ENCODE results near the gene CREBBP. TPM values are rescaled to one million over a fixed set of nuclear protein-coding genes. Genes with fewer than 3 reads are reported as not detected.
"Not testable (repeated sequence)": the region's sequence is repeated elsewhere in the genome, so short reads cannot be mapped to it uniquely, and the experiment has no call there.

The CREBBP gene
- polyA plus RNA-seq, 1 of the 3 experiments (the other 2 are of a cell fraction): 5.7 TPM

DNA sequence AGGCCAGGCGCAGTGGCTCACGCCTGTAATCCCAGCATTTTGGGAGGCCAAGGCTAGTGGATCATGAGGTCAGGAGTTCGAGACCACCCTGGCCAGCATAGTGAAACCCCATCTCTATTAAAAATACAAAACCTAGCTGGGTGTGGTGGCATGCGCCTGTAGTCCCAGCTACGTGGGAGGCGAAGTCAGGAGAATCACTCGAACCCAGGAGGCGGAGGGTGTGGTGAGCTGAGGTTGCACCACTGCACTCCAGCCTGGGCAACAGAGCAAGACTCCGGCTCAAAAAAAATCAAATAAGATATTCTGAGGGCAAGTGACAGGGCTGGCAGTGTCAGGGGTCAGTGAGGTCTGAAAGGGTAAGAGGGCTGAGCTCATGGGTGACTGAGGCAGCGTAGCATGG lies 166.1 kb downstream of the CREBBP start:
- H3K4me1 ChIP-seq (ENCODE audit: control insufficient read depth in 1 of 2, insufficient read depth in 2 of 2, low read depth in 1 of 2, low read length in 1 of 2); H3K27ac ChIP-seq (ENCODE audit: low read depth in 2 of 2, low read length in 1 of 2); DNase-seq; H3K27me3 ChIP-seq (ENCODE audit: insufficient read depth); H3K9ac ChIP-seq; H3K4me3 ChIP-seq (ENCODE audit: low read depth in 2 of 2, low read length in 1 of 2); H4K20me1 ChIP-seq (ENCODE audit: insufficient read depth); H2AFZ ChIP-seq (ENCODE audit: low read depth); H3K9me2 ChIP-seq; H3K9me3 ChIP-seq; H3K4me2 ChIP-seq; H3F3A ChIP-seq (replicated peaks; ENCODE audit: insufficient read depth): not testable (repeated sequence)
- ChIA-PET CTCF (interaction anchor here (1.3 kb wide), 1 partner anchor 23 kb away, joined by 4 read pairs; no protein-coding TSS in a partner anchor), POLR2A (interaction anchor here (1.0 kb wide), 1 partner anchor 24 kb away, joined by 3 read pairs; no protein-coding TSS in a partner anchor)
- WGBS (ENCODE audit: low lambda C conversion rate): 99% methylated on average over 10 of the region's 10 CpGs
- Histone ChIP-seq H3K79me2 (ENCODE audit: insufficient read depth) (peaks cover 69% of the 10 kb centered on the region), H3K36me3 (replicated peaks in 1 of 2; ENCODE audit: control insufficient read depth in 1 of 2, insufficient read depth in 2 of 2, low read length in 1 of 2) (peaks cover 4 to 12% of the 10 kb centered on the region in 2 experiments)

DNA sequence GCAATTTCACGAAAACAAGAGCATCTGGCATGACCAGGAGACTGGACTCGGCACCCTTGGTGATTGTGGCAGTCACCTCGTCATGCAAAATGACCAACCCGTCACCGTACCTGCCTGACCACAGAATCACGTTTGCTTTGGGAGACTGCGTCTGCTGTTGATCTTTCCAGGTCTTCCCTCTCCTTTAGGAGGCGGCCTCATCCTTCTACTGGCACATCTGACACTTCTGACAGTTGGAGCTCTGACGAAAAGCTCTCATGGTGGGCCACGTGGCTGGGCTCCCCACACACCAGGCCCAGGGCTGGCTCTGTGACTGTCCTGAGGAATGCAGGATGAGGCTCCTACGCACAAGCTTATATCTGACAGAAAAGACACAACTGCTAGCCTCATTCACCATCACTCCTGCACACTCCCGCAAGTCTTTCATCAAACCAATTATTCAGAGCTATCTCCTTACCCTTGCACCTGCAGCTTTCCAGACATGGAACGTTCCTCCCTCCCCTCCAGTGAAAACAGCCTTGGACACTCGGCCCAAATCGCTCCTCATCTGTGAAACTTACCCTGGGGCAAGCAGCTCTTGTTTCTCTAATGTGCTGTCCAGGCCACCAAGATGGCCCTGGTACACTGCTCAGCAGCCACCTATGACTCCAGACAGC lies 166.8 kb downstream of the CREBBP start:
- DNase-seq: no peak
- POLR2A ChIA-PET: interaction anchor here (1.0 kb wide), 1 partner anchor 23 kb away, joined by 3 read pairs; no protein-coding TSS in a partner anchor
- Histone ChIP-seq H3K79me2 (ENCODE audit: insufficient read depth) (peaks cover 73% of the 10 kb centered on the region), H4K20me1 (ENCODE audit: insufficient read depth) (peaks cover 6% of the 10 kb centered on the region; the same call in 1 of the 2 replicates), H3K9ac (no peak overlapping the region), H3K9me2 (no peaks in the 10 kb centered on the region), H2AFZ (ENCODE audit: low read depth) (no peak overlapping the region), H3K27me3 (ENCODE audit: insufficient read depth) (no peaks in the 10 kb centered on the region), H3K9me3 (no peaks in the 10 kb centered on the region), H3K4me2 (no peak overlapping the region), H3K36me3 (replicated peaks in 1 of 2; ENCODE audit: control insufficient read depth in 1 of 2, insufficient read depth in 2 of 2, low read length in 1 of 2) (peaks cover 4 to 12% of the 10 kb centered on the region in 2 experiments), H3K27ac (ENCODE audit: low read depth in 2 of 2, low read length in 1 of 2) (no peak overlapping the region), H3K4me3 (ENCODE audit: low read depth in 2 of 2, low read length in 1 of 2) (no peak overlapping the region), H3F3A (replicated peaks; ENCODE audit: insufficient read depth) (no peaks in the 10 kb centered on the region), H3K4me1 (ENCODE audit: control insufficient read depth in 1 of 2, insufficient read depth in 2 of 2, low read depth in 1 of 2, low read length in 1 of 2) (peaks cover 8% of the 10 kb centered on the region in 2 experiments; a peak in 1 of 4 replicates)
- 90% methylated on average over 12 of the region's 15 CpGs for WGBS (ENCODE audit: low lambda C conversion rate)
- no peak for TF ChIP-seq FOSL2 (IDR thresholded peaks at IDR 0.05; ENCODE audit: borderline replicate concordance, low read depth)
- CTCF ChIA-PET: interaction anchor here (1.3 to 1.9 kb wide), 2 partner anchors 23 to 24 kb away, joined by 4 to 6 read pairs; no protein-coding TSS in a partner anchor

- Histone ChIP-seq H3K4me3 (ENCODE audit: low read depth in 2 of 2, low read length in 1 of 2) (no peak overlapping the region), H3F3A (replicated peaks; ENCODE audit: insufficient read depth) (no peaks in the 10 kb centered on the region), H3K9ac (no peak overlapping the region), H3K9me3 (no peaks in the 10 kb centered on the region), H3K27ac (ENCODE audit: low read depth in 2 of 2, low read length in 1 of 2) (no peak overlapping the region), H3K9me2 (no peaks in the 10 kb centered on the region), H3K27me3 (ENCODE audit: insufficient read depth) (no peaks in the 10 kb centered on the region), H3K4me1 (ENCODE audit: control insufficient read depth in 1 of 2, insufficient read depth in 2 of 2, low read depth in 1 of 2, low read length in 1 of 2) (peaks cover 4 to 8% of the 10 kb centered on the region in 2 experiments; a peak in 1 of 4 replicates), H3K79me2 (ENCODE audit: insufficient read depth) (peaks cover 73% of the 10 kb centered on the region), H3K4me2 (no peak overlapping the region), H4K20me1 (ENCODE audit: insufficient read depth) (peaks cover 6% of the 10 kb centered on the region; the same call in 1 of the 2 replicates), H3K36me3 (replicated peaks in 1 of 2; ENCODE audit: control insufficient read depth in 1 of 2, insufficient read depth in 2 of 2, low read length in 1 of 2) (peaks cover 4 to 12% of the 10 kb centered on the region in 2 experiments), H2AFZ (ENCODE audit: low read depth) (no peak overlapping the region)
- ChIA-PET POLR2A (no interaction called here), CTCF (interaction anchor here (1.3 to 1.9 kb wide), 2 partner anchors 22 to 23 kb away, joined by 4 to 6 read pairs; no protein-coding TSS in a partner anchor)
- 96% methylated on average over 16 of the region's 16 CpGs for WGBS (ENCODE audit: low lambda C conversion rate)
- TF ChIP-seq NFIC (IDR thresholded peaks at IDR 0.05; ENCODE audit: borderline replicate concordance): no peak
- no peak for TF ChIP-seq MEF2A (IDR thresholded peaks at IDR 0.05; ENCODE audit: borderline replicate concordance, low read depth)
- TF ChIP-seq EZH2phosphoT487 (IDR thresholded peaks at IDR 0.05; ENCODE audit: borderline replicate concordance, low read depth): no peak
- no peak for TF ChIP-seq CHD2 (IDR thresholded peaks at IDR 0.05; ENCODE audit: low read length, partially characterized antibody)
- DNase-seq: no peak
Measured at GRCh38 chr16:3712861-3713372, 167.6 kb downstream of the CREBBP start.
